ENCODE measurements around the gene MDFI. TPM values are rescaled to one million over a fixed set of nuclear protein-coding genes. Genes with fewer than 3 reads are reported as not detected.

MDFI gene
- total RNA-seq, 1 experiment from 2014 or later = 86.2 TPM

- no peak for TF ChIP-seq HMGA2 (CRISPR knock-in tag; IDR thresholded peaks at IDR 0.05)
- TF ChIP-seq STAT6 (CRISPR knock-in tag; conservative IDR thresholded peaks at IDR 0.05; ENCODE audit: low read depth) = no peak
- no peak for TF ChIP-seq CBFB (CRISPR knock-in tag; IDR thresholded peaks at IDR 0.05; ENCODE audit: low read depth)
Measured at GRCh38 chr6:41595166-41595565, 43.1 kb upstream of the MDFI start (continued).

GRCh38 chr6:41596096-41596685 lies 42.1 kb upstream of the MDFI start:
- Mint-ChIP-seq H3K27ac (no peak overlapping the region), H3K36me3 (no peaks in the 10 kb centered on the region; the same call in 1 of the 2 replicates), H3K4me1 (peaks cover 46% of the 10 kb centered on the region), H3K4me3 (no peak overlapping the region), H3K27me3 (ENCODE audit: low read depth) (peaks cover 7% of the 10 kb centered on the region; the same call in 1 of the 2 replicates), H3K9me3 (no peaks in the 10 kb centered on the region)
- TF ChIP-seq E2F1 (CRISPR knock-in tag; IDR thresholded peaks at IDR 0.05) = no peak
- no peak for TF ChIP-seq ESRRA (CRISPR knock-in tag; IDR thresholded peaks at IDR 0.05; ENCODE audit: borderline replicate concordance)
- TF ChIP-seq E2F5 (CRISPR knock-in tag; IDR thresholded peaks at IDR 0.05) = no peak
- TF ChIP-seq TEAD1 (CRISPR knock-in tag; IDR thresholded peaks at IDR 0.05) = no peak
- TF ChIP-seq ZNF281 (CRISPR knock-in tag; IDR thresholded peaks at IDR 0.05) = no peak
- TF ChIP-seq ATF2 (CRISPR knock-in tag; IDR thresholded peaks at IDR 0.05; ENCODE audit: borderline replicate concordance, low read depth) = no peak
- no peak for TF ChIP-seq ETV6 (CRISPR knock-in tag; IDR thresholded peaks at IDR 0.05)
- TF ChIP-seq SMAD4 (CRISPR knock-in tag; IDR thresholded peaks at IDR 0.05) = no peak
- TF ChIP-seq ZNF423 (CRISPR knock-in tag; IDR thresholded peaks at IDR 0.05) = no peak
- no peak for TF ChIP-seq MAX (CRISPR knock-in tag; IDR thresholded peaks at IDR 0.05)
- TF ChIP-seq AR (CRISPR knock-in tag; IDR thresholded peaks at IDR 0.05) = no peak
- TF ChIP-seq ERG (CRISPR knock-in tag; IDR thresholded peaks at IDR 0.05) = no peak
- no peak for TF ChIP-seq PREB (CRISPR knock-in tag; IDR thresholded peaks at IDR 0.05; ENCODE audit: borderline replicate concordance)
- no peak for TF ChIP-seq RELA (CRISPR knock-in tag; IDR thresholded peaks at IDR 0.05; ENCODE audit: borderline replicate concordance)
- TF ChIP-seq SMAD3 (CRISPR knock-in tag; IDR thresholded peaks at IDR 0.05; ENCODE audit: borderline replicate concordance) = no peak
- POLR2A ChIA-PET = interaction anchor here (1.0 kb wide), 1 partner anchor 11 kb away, joined by 4 read pairs; no protein-coding TSS in a partner anchor
- CTCF ChIA-PET = interaction anchor here (0.8 to 1.9 kb wide), 7 partner anchors 9 to 229 kb away, joined by 3 to 15 read pairs (median 6); no protein-coding TSS in a partner anchor
- ATAC-seq = no peak
- DNase-seq (ENCODE audit: low spot score) = no peak
